ENCODE measurements around the gene ISOC2.
"Not testable (repeated sequence)": the region's sequence is repeated elsewhere in the genome, so short reads cannot be mapped to it uniquely, and the experiment has no call there.

The ISOC2 gene

GRCh38 chr19:55431183-55431582 is 30.3 kb downstream of the ISOC2 start:
- H3K9me3 ChIP-seq (ENCODE audit: severe bottlenecking): no peaks in the 10 kb centered on the region
- H3K27me3 ChIP-seq (ENCODE audit: insufficient read depth, poor library complexity, severe bottlenecking): peaks cover 12% of the 10 kb centered on the region
- no peaks in the 10 kb centered on the region for H3K4me1 ChIP-seq (ENCODE audit: insufficient read depth, poor library complexity, severe bottlenecking)
- DNase-seq (ENCODE audit: low spot score) (no peak), ATAC-seq (ENCODE audit: low read depth) (no peak)
- no peak overlapping the region for H3K27ac ChIP-seq (ENCODE audit: poor library complexity, severe bottlenecking)
- no peak overlapping the region for H3K4me3 ChIP-seq (ENCODE audit: severe bottlenecking)
- no peak for TF ChIP-seq CTCF (IDR thresholded peaks at IDR 0.05; ENCODE audit: poor library complexity, severe bottlenecking)
- H3K36me3 ChIP-seq (ENCODE audit: low read depth): no peaks in the 10 kb centered on the region

GRCh38 chr19:55426042-55426441 is 35.4 kb downstream of the ISOC2 start:
- Histone ChIP-seq H3K4me1 (ENCODE audit: insufficient read depth, poor library complexity, severe bottlenecking) (no peaks in the 10 kb centered on the region), H3K27me3 (ENCODE audit: insufficient read depth, poor library complexity, severe bottlenecking) (no peaks in the 10 kb centered on the region), H3K27ac (ENCODE audit: poor library complexity, severe bottlenecking) (no peak overlapping the region), H3K36me3 (ENCODE audit: low read depth) (no peaks in the 10 kb centered on the region), H3K4me3 (ENCODE audit: severe bottlenecking) (no peak overlapping the region), H3K9me3 (ENCODE audit: severe bottlenecking) (no peaks in the 10 kb centered on the region)
- no peak for TF ChIP-seq CTCF (IDR thresholded peaks at IDR 0.05; ENCODE audit: poor library complexity, severe bottlenecking)
- DNase-seq (ENCODE audit: low spot score) (no peak), ATAC-seq (ENCODE audit: low read depth) (no peak)

GRCh38 chr19:55424518-55424917 is 36.9 kb downstream of the ISOC2 start:
- no peak overlapping the region for H3K4me3 ChIP-seq (ENCODE audit: severe bottlenecking)
- no peaks in the 10 kb centered on the region for H3K36me3 ChIP-seq (ENCODE audit: low read depth)
- no peaks in the 10 kb centered on the region for H3K27me3 ChIP-seq (ENCODE audit: insufficient read depth, poor library complexity, severe bottlenecking)
- no peak overlapping the region for H3K27ac ChIP-seq (ENCODE audit: poor library complexity, severe bottlenecking)
- no peak for DNase-seq (ENCODE audit: low spot score)
- TF ChIP-seq CTCF (IDR thresholded peaks at IDR 0.05; ENCODE audit: poor library complexity, severe bottlenecking): no peak
- H3K9me3 ChIP-seq (ENCODE audit: severe bottlenecking): no peaks in the 10 kb centered on the region
- H3K4me1 ChIP-seq (ENCODE audit: insufficient read depth, poor library complexity, severe bottlenecking): no peaks in the 10 kb centered on the region
- ATAC-seq (ENCODE audit: low read depth): no peak

- ATAC-seq (ENCODE audit: low read depth): no peak
- no peak for DNase-seq (ENCODE audit: low spot score)
- TF ChIP-seq CTCF (IDR thresholded peaks at IDR 0.05; ENCODE audit: poor library complexity, severe bottlenecking): no peak
- Histone ChIP-seq H3K9me3 (ENCODE audit: severe bottlenecking) (no peaks in the 10 kb centered on the region), H3K27me3 (ENCODE audit: insufficient read depth, poor library complexity, severe bottlenecking) (no peaks in the 10 kb centered on the region), H3K27ac (ENCODE audit: poor library complexity, severe bottlenecking) (no peak overlapping the region), H3K4me3 (ENCODE audit: severe bottlenecking) (no peak overlapping the region), H3K36me3 (ENCODE audit: low read depth) (no peaks in the 10 kb centered on the region), H3K4me1 (ENCODE audit: insufficient read depth, poor library complexity, severe bottlenecking) (no peaks in the 10 kb centered on the region)
These were observed 38.0 kb downstream of the ISOC2 start for GRCh38 chr19:55423225-55424005.

- not testable (repeated sequence) for DNase-seq (ENCODE audit: low spot score)
These were observed 40.2 kb downstream of the ISOC2 start for GRCh38 chr19:55421281-55421680.

More at GRCh38 chr19:55421281-55421680, 40.2 kb downstream of the ISOC2 start:
- H3K4me1 ChIP-seq (ENCODE audit: insufficient read depth, poor library complexity, severe bottlenecking); H3K27ac ChIP-seq (ENCODE audit: poor library complexity, severe bottlenecking); H3K9me3 ChIP-seq (ENCODE audit: severe bottlenecking); H3K27me3 ChIP-seq (ENCODE audit: insufficient read depth, poor library complexity, severe bottlenecking); ATAC-seq (ENCODE audit: low read depth); H3K36me3 ChIP-seq (ENCODE audit: low read depth); H3K4me3 ChIP-seq (ENCODE audit: severe bottlenecking): not testable (repeated sequence)
